ENCODE measurements around the gene TTC21A.

DNA sequence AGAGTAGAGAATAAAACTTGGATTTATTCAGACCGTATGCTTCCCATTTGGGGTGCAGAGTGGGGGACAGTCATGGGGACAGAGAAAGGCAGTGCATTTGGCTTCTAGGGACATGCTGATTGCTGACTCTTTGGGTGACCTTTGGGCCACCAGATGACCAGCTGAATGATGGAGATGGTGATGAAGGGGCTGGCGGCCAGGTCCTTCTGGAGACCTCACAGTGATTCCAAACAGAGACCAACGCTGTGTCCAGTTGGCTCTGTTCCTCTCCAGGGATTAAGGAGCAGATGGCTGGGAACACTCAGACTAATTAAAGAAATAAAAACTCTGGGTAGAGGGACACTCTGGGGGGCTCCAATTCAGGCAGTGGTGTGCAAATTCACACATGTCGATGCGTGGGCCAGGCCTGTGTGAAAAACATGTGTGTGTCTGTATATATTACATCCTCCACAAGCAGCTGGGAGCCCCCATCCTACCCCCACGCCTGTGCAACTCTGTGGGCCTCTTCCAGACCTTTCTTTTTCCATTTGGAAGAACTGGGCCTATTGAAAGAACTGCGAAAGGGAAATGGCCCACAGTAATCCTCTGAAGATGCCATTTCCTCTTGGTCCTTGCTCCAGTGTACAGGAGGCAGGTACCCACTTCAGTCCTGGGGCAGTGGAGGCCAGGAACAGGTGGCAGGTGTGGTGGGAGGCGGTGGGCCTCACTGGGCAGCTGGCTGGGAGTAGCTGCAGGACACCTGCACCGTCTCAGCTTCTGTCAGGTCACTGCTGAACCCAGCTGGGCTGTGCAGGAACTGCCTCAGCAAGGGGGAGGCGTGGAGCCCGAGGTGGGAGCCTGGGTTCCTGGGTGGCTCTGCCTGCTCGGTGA is 76.0 kb downstream of the TTC21A start:
- TF ChIP-seq, protein P1, sequence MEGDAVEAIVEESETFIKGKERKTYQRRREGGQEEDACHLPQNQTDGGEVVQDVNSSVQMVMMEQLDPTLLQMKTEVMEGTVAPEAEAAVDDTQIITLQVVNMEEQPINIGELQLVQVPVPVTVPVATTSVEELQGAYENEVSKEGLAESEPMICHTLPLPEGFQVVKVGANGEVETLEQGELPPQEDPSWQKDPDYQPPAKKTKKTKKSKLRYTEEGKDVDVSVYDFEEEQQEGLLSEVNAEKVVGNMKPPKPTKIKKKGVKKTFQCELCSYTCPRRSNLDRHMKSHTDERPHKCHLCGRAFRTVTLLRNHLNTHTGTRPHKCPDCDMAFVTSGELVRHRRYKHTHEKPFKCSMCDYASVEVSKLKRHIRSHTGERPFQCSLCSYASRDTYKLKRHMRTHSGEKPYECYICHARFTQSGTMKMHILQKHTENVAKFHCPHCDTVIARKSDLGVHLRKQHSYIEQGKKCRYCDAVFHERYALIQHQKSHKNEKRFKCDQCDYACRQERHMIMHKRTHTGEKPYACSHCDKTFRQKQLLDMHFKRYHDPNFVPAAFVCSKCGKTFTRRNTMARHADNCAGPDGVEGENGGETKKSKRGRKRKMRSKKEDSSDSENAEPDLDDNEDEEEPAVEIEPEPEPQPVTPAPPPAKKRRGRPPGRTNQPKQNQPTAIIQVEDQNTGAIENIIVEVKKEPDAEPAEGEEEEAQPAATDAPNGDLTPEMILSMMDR (IDR thresholded peaks at IDR 0.05; ENCODE audit: insufficient read depth, low read length, poor library complexity, severe bottlenecking): no peak
- no peak for TF ChIP-seq EZH2phosphoT487 (conservative IDR thresholded peaks at IDR 0.05; ENCODE audit: low read length)
